Mesothelial cell of epicardium (in vitro differentiated cells): ENCODE results near the gene HOXD4. TPM values are rescaled to one million over a fixed set of nuclear protein-coding genes. Genes with fewer than 3 reads are reported as not detected.

Experiments used
- DNase-seq, 2 experiments: peaks; one replicate each; pipeline ENCODE4 v3.0.0; 2021; ENCODE audit warnings: low spot score in 2 of 2; ENCODE audit not compliant: unreplicated experiment in 2 of 2
- H3K27ac Mint-ChIP-seq: 2 replicates; pipeline ENCODE4 v1.8.0; 2021; ENCODE audit warnings: mixed read lengths
- H3K27me3 Mint-ChIP-seq: 2 replicates; pipeline ENCODE4 v1.8.0; 2021; ENCODE audit warnings: low read depth, mixed read lengths
- H3K36me3 Mint-ChIP-seq: 2 replicates; pipeline ENCODE4 v1.8.0; 2021; ENCODE audit warnings: mixed read lengths
- H3K4me1 Mint-ChIP-seq: 2 replicates; pipeline ENCODE4 v1.8.0; 2021; ENCODE audit warnings: mixed read lengths
- H3K4me3 Mint-ChIP-seq: 2 replicates; pipeline ENCODE4 v1.8.0; 2021; ENCODE audit warnings: mild to moderate bottlenecking, moderate library complexity, mixed read lengths
- H3K9me3 Mint-ChIP-seq: 2 replicates; pipeline ENCODE4 v1.8.0; 2021; ENCODE audit warnings: mixed read lengths
- total RNA-seq: library from RNA; stranded (reverse); gene quantifications from 3 replicates; pipeline ENCODE4 v1.2.1, GENCODE V29; 2021
- TF ChIP-seq, protein P1 (sequence below): fragments of 200-600 bp; sonication (generic); IDR thresholded peaks from one replicate; pipeline ENCODE4 v1.5.0; 2021; ENCODE audit warnings: antibody characterized with exemption; ENCODE audit not compliant: unreplicated experiment

The HOXD4 gene
- total RNA-seq, 1 donor from 2014 or later: 0.67 TPM

DNA sequence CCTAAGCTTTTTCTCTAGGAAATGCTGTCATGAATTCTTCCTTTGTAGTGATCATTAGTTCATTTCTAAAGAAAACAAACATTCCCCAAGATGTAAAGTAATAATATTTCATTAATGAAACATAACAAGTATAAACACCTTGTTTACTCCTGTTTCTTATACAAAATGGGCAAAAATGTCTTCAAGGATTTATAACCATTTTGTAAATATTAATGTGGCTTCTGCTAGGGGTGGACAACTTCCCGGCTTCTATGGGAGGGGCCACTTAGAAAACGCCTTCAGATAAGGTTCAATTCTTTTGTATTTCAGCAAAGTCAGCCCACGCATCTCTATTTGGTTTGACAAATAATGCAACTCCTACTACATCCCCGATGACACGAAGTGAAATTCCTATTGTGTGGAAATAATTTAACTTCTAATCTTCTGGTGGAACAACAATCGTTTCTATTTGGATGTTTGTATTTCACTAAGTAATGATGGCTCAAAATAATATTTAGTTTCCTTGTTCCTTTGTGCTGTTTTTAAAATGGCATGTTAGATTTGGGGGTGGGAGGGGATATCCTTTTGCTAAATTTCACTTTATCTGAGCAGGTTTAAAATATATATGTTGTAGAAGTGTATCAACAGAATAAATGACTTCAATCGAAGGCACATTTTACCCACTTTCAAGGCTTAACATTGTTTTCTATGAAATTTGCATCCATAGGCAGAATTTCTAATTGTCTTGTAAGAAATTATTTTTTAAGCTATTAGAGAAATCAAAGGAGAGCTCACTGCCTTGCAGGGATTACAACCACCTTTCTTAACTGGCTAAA, 22.4 kb downstream of the HOXD4 start:
- peaks cover 2% of the 10 kb centered on the region for H3K36me3 Mint-ChIP-seq
- H3K27me3 Mint-ChIP-seq: peaks cover 99% of the 10 kb centered on the region
- TF ChIP-seq, protein P1, sequence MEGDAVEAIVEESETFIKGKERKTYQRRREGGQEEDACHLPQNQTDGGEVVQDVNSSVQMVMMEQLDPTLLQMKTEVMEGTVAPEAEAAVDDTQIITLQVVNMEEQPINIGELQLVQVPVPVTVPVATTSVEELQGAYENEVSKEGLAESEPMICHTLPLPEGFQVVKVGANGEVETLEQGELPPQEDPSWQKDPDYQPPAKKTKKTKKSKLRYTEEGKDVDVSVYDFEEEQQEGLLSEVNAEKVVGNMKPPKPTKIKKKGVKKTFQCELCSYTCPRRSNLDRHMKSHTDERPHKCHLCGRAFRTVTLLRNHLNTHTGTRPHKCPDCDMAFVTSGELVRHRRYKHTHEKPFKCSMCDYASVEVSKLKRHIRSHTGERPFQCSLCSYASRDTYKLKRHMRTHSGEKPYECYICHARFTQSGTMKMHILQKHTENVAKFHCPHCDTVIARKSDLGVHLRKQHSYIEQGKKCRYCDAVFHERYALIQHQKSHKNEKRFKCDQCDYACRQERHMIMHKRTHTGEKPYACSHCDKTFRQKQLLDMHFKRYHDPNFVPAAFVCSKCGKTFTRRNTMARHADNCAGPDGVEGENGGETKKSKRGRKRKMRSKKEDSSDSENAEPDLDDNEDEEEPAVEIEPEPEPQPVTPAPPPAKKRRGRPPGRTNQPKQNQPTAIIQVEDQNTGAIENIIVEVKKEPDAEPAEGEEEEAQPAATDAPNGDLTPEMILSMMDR: no peak
- no peaks in the 10 kb centered on the region for H3K9me3 Mint-ChIP-seq
- peaks cover 12% of the 10 kb centered on the region for H3K4me1 Mint-ChIP-seq
- DNase-seq: no peak
- H3K4me3 Mint-ChIP-seq: no peak overlapping the region
- no peak overlapping the region for H3K27ac Mint-ChIP-seq

DNA sequence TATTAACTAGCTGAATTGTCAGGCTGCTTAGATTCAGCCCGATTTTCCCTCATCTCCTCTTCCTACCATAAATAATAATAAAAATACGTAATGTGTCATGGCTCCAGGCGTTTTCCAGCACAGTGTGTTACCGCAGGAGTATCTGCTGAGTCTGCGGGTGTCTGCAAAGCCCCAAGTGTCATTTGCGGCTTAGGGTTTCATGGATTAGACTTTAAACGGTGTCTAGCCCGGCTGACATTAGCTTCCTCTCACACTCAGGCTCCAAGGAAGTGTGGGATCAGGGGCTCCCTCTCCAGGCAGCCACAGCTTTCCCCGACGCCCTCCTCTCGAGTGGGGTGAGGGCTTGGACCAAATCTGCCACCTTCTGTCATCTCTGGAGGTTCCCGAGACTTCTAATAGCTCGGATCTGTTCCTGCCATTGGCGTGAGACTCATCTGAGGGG, 23.1 kb downstream of the HOXD4 start:
- no peaks in the 10 kb centered on the region for H3K9me3 Mint-ChIP-seq
- H3K27ac Mint-ChIP-seq: no peak overlapping the region
- H3K36me3 Mint-ChIP-seq: peaks cover 2% of the 10 kb centered on the region
- DNase-seq: no peak
- H3K27me3 Mint-ChIP-seq: peaks cover 100% of the 10 kb centered on the region
- TF ChIP-seq, protein P1: no peak
- peaks cover 12% of the 10 kb centered on the region for H3K4me1 Mint-ChIP-seq
- no peak overlapping the region for H3K4me3 Mint-ChIP-seq

DNA sequence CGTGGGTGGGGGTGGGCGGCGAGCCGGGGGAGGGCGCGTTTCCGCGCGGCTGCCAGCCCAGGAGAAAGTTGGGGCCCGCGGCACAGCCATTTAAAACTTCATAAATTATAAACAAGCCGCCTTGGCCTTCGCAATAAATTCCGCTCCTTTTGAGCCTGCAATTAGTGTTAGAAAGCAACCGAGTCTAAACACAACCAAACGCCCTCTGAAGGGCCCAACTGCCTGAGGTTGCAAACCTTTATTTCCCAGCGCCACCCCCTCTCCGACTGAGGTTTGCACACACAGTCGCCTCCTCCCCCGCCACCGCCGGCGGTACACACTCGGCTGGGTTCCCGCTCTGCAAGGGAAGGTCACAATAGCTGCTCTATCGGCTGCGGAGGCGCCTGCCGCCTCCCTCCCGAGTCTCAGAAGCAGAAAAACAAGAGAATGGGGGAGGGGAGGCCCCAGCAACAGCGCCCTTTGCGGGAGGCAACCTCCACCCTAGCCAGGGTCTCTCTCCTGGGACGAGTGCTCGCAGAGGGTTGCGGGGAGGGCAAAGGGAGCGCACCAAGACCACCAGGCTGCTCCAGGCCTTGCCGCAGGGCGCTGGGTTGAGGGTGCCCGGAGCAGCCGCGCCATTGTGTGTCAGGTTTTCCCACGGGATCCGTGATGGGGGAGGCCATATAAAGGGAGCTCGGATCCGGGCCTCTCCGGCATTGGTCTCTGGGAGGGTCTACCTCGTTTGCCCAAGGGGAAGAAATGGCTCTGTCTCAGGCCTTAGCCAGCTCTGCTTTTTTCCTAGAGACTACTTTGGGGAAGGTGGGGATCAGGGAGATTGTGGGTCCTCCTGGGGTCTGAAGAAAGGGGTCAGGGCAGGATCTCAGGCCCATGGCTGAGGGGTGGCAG, 23.7 kb downstream of the HOXD4 start:
- H3K4me3 Mint-ChIP-seq: peak overlapping the region; percentile 30
- peaks cover 2% of the 10 kb centered on the region for H3K36me3 Mint-ChIP-seq
- DNase-seq: no peak
- TF ChIP-seq, protein P1: no peak
- no peak overlapping the region for H3K27ac Mint-ChIP-seq
- peaks cover 12% of the 10 kb centered on the region for H3K4me1 Mint-ChIP-seq
- H3K9me3 Mint-ChIP-seq: no peaks in the 10 kb centered on the region
- peaks cover 100% of the 10 kb centered on the region for H3K27me3 Mint-ChIP-seq

DNA sequence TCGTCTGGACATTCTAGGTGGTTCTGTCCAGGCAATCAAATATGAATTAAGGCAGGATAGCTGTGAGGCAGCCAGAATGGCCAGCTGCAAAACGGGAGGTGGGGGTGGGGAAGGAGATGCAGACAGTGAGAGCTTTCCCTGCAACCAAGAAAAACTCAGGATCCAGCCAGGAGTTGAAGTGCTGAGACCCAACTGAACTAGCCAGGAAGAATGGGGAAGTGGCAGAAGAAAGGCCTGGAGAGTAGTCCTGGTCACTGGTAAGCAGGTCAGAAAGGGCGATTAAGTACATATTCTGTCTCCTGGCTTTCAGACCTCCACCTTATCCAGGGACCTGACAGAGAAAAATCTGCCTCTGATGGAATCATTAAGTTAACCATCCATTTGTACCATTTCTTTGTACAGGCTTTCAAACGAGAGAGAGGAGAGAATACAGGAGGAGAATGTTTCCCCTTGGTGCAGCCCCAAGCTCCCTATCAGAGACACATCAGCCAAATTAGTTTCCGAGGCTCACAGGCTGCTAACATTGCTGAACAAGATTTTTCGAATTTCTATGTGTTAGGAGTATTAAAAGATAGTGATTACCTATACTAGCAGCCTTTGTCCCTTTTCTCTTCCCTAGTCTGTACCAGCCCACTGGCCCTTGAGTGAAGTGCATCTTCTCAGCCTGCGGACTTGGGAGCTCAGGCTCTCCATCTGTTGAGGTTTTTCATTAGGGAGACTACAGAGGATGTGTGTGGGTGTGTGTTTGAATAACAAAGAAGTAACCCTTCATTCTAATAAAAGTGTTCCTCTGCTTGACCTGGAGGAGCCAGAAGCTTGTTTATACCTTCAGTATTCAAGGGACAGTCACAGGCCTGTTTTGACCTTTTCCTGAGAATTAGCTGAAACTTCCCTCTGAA, 24.6 kb downstream of the HOXD4 start:
- no peak overlapping the region for H3K4me3 Mint-ChIP-seq

More for the DNA sequence above, 24.6 kb downstream of the HOXD4 start:
- Mint-ChIP-seq H3K27me3 (peaks cover 100% of the 10 kb centered on the region), H3K4me1 (peaks cover 12% of the 10 kb centered on the region), H3K27ac (no peak overlapping the region), H3K36me3 (peaks cover 2% of the 10 kb centered on the region), H3K9me3 (no peaks in the 10 kb centered on the region)
- DNase-seq: no peak
- TF ChIP-seq, protein P1: no peak
